Bronchial epithelial cell (primary cell): Measurements from ENCODE around the gene PLA2G5. TPM values are rescaled to one million over a fixed set of nuclear protein-coding genes. Genes with fewer than 3 reads are reported as not detected.

ENCODE experiments used
- DNase-seq: peaks from one replicate; pipeline ENCODE4 v3.0.0-alpha.2; 2010; ENCODE audit warnings: low read depth
- FAIRE-seq: peaks from 2 replicates; lab custom pipeline; 2011; peaks lifted over from hg19 to GRCh38; lab: Jason Lieb, UNC
- H3K27me3 ChIP-seq: 2 replicates; pipeline ENCODE4 v1.5.1; 2011; ENCODE audit warnings: low read length; ENCODE audit not compliant: control insufficient read depth, insufficient read depth
- H3K36me3 ChIP-seq: 2 replicates; pipeline ENCODE4 v1.5.1; 2011; ENCODE audit warnings: low read length; ENCODE audit not compliant: control insufficient read depth, insufficient read depth
- H3K4me3 ChIP-seq: 2 replicates; pipeline ENCODE4 v1.5.1; 2011; ENCODE audit warnings: mild to moderate bottlenecking, low read depth, low read length, control low read depth
- CTCF ChIP-seq: IDR thresholded peaks from 2 replicates; pipeline ENCODE4 v1.5.1; 2011; ENCODE audit warnings: mild to moderate bottlenecking, moderate library complexity, low read length, control low read depth, inconsistent platforms; ENCODE audit not compliant: insufficient read depth, severe bottlenecking
- total RNA-seq: library from RNA; depleted of rRNA; stranded (reverse); fragments of >200 nt; gene quantifications from 2 replicates; pipeline ENCODE4 v1.2.1, GENCODE V29; 2014

The PLA2G5 gene
- total RNA-seq, 1 donor from 2014 or later, result not detected

- no peak for DNase-seq
- no peak for FAIRE-seq
- no peak for TF ChIP-seq CTCF
- no peaks in the 10 kb centered on the region for H3K36me3 ChIP-seq
- H3K4me3 ChIP-seq, result no peak overlapping the region
- H3K27me3 ChIP-seq, result peaks cover 5% of the 10 kb centered on the region
Measured at GRCh38 chr1:20115479-20115878, 45.5 kb downstream of the PLA2G5 start.

- Histone ChIP-seq H3K4me3 (no peak overlapping the region), H3K36me3 (no peaks in the 10 kb centered on the region), H3K27me3 (peaks cover 5% of the 10 kb centered on the region)
- DNase-seq, result no peak
- FAIRE-seq, result no peak
- no peak for TF ChIP-seq CTCF
Measured at GRCh38 chr1:20115916-20116315, 45.9 kb downstream of the PLA2G5 start.

GRCh38 chr1:20117236-20117635, 47.2 kb downstream of the PLA2G5 start:
- TF ChIP-seq CTCF, result no peak
- Histone ChIP-seq H3K27me3 (peaks cover 7% of the 10 kb centered on the region), H3K4me3 (no peak overlapping the region), H3K36me3 (no peaks in the 10 kb centered on the region)
- DNase-seq (no peak), FAIRE-seq (no peak)

- no peak within 1 kb of the TSS for H3K4me3 ChIP-seq
- DNase-seq (no peak), FAIRE-seq (no peak)
- H3K36me3 ChIP-seq, result no peaks in the 10 kb centered on the region
- peaks cover 5% of the 10 kb centered on the region for H3K27me3 ChIP-seq
- TF ChIP-seq CTCF, result no peak
Measured at GRCh38 chr1:20119347-20119746, 49.4 kb downstream of the PLA2G5 start, which contains the start of gene PLA2G2D. Gene PLA2G2D, minus strand, starts transcription at chr1:20119536. Its CDS starts 38 bp downstream, at chr1:20119498.

- Histone ChIP-seq H3K4me3 (no peak overlapping the region), H3K27me3 (peaks cover 5% of the 10 kb centered on the region), H3K36me3 (no peaks in the 10 kb centered on the region)
- TF ChIP-seq CTCF, result no peak
- no peak for DNase-seq
- FAIRE-seq, result no peak
Measured at GRCh38 chr1:20120796-20121195, 50.8 kb downstream of the PLA2G5 start.
